Measurements from ENCODE around the gene SMYD3.

SMYD3 gene

DNA sequence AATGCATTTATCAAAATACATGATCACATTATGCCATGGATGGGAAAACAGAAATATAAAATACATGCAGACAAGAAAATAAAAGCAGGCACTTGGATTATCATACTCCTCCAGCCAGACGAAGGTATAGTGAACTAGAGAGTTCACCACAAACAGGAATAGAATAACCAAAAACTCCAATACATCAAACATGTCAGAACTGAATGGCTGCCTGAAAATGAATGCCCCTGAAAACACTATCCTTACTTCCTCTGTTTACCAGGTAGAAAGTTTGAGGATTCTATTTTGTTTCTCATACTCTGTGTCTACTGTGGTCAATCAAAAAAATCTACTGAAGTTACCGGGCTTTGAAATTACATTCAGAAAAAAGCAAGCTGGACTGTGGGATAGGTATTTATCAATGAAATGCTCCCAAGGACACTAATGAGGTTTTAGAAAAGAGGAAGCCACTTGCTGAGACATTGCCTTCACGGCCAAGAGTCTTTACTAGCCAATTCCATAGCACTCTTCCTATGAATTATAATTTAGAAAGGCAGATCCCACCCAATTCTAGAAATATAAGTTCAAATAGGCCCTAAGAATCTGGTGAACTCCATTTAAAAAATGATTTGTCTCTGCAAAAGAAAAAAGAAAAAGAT is 197.7 kb downstream of the SMYD3 start:
- in situ Hi-C loops (cut with MboI; ENCODE audit: low sequenced_read_pairs), result no loop called here

DNA sequence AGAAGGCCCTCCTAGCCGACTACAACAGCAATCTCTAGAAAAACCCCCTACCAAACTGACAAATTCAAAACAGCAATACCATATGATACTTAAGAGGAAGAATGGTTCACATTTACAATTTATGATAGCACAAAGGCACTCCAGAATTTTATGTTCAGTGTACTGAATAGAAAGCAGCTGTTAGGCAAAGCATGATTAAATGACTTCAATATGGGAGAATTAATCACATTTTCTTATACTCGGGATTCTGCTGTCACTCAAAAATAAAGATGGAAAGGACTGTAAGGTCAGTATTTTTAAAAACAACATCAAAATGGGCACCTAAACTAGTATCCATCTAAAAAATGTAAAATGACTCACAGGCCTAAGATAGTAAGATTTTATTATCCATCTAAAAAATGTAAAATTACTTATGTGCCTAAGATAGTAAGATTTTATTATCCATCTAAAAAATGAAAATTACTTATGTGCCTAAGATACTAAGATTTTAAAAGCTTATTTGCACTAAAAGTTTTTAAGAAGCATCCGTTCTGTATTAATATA is 198.5 kb downstream of the SMYD3 start:
- in situ Hi-C loops (cut with MboI; ENCODE audit: low sequenced_read_pairs), result no loop called here

DNA sequence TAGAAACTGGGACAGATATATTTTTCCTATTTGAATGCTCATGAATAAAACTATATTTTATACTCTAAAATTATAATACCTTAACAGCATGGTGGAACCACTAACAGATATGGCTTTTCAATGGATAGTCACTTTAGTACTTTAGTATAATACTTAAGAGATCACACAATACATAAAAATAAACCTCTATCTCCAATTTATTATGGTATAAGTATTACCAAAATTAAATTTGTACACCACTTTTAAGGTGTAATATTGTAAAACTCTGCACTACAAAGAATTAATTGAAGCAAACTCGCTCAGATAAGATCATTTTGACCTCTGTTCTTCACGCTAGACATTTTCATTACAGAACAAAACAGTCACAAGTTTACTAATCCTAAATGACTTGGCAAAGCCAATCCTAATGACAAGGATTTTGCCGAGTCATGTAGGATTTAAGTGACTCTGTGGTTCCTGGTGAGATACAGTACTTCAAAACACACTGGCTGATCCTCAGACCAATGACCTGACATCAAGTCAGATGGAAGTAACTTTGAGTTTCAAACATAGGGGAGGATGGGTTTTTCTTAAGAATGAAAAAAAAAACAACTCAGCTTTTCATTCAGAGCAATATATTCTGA is 200.6 kb downstream of the SMYD3 start:
- in situ Hi-C loops (cut with MboI; ENCODE audit: low sequenced_read_pairs), result no loop called here

DNA sequence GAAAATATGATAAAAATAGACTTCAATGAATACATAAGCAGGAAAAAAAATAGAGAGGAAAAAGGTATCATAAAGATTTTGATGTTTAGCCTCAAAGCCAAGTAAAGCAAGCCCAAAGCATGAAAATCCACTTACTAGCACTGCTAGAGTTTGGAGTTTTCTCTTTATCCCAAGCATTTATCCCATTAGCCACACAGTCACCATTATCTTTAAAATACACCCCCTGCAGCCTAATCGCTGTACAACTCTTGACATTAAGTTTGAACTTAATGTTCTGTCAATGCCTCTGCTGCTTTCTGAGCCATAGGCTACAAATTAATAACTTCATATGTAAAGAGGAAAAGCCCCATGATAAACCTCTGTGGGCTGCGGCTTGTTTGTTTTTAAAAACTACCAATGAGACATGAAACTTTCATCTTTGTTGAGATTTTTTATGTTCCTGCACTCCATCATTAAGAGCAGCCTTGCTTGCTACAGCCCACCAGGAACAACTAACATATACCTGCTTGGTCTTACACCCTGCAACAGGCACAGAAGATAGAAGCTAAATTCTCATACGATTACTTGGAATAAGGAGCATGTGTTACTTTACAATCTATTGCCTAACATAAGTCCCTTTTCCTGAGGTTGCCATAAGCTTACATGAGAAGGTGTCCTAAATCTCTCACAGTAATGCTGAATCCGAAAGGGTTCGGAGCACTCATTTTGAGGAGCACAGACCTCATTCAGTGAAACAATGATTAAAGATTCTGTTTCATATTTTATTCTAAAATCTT is 202.4 kb downstream of the SMYD3 start:
- in situ Hi-C loops (cut with MboI; ENCODE audit: low sequenced_read_pairs), result no loop called here

DNA sequence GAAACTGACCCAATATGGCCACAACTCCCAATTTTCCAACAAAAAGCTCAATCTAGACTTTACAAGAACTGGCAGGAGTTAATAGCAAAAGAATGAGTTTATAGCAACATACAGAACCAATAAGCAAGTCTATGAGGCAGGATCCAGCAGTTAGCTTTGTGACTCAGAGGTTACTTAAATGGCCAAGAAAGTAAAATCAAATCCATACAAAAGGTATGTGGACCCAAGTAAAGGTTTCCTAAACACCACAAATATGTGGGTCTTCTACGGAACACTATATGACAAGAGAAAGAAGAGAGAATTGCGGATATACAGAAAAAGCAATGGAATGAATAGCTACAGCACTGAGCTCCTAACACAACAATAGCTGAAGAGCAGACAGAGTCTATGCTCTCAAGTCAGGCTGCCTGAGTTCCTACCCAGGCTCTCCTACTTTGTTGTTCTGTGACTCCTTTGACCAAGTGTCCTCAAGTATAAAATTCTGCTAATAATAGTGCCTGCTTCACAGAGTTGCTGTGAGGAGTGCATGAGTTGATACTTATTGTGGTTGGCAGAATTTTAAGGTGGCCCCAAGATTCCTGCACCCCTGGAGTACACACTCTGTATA is 204.3 kb downstream of the SMYD3 start:
- in situ Hi-C loops (cut with MboI; ENCODE audit: low sequenced_read_pairs), result no loop called here

DNA sequence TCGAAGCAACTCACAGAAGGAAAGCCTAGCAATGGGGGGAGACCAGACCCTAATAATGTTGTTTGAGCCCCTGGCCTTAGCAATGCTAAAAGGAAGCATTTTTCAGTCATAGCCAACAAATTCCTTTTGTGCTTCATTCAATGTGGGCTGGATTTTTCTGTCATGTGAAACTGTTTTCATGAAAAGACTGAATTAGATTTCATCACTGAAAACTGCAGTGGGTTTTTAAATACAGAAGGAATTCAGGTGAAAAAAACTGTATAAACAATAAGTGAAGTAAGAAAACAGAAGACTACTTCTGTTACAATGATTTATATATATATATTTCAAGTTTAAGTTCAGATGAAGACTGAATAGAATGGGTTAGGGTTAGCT is 204.8 kb downstream of the SMYD3 start:
- in situ Hi-C loops (cut with MboI; ENCODE audit: low sequenced_read_pairs), result no loop called here

DNA sequence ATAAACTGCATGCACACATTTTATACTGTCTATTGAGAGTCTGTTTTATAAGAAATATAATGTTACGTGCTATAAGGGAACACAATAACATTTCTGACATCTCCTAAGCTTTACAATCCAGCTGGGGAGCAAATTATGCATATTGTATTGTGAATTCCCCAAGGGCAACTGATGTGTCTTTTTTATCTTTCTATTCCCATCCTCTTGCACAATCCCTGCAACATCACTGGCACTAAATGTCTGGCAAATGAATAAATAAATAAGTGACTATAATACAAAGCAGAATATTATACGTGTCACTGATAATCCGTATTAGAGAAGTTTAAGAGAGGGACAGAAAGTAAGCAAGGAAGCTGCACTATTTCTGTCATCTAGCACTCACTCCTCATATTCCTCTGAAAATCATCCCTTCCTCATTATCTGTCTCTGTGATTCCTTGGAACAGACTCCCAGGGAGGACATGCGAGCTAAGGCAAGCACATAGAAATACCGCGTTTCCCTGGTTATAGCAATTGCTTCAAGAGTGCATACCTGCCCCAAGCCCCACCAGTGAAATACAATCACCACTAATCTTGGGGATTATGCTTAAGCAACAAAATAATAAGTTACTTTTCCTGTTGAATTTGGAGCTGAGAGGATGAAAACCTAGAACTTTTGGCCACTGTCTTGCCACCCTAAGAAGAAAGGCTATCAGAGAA is 205.4 kb downstream of the SMYD3 start:
- in situ Hi-C loops (cut with MboI; ENCODE audit: low sequenced_read_pairs), result no loop called here

DNA sequence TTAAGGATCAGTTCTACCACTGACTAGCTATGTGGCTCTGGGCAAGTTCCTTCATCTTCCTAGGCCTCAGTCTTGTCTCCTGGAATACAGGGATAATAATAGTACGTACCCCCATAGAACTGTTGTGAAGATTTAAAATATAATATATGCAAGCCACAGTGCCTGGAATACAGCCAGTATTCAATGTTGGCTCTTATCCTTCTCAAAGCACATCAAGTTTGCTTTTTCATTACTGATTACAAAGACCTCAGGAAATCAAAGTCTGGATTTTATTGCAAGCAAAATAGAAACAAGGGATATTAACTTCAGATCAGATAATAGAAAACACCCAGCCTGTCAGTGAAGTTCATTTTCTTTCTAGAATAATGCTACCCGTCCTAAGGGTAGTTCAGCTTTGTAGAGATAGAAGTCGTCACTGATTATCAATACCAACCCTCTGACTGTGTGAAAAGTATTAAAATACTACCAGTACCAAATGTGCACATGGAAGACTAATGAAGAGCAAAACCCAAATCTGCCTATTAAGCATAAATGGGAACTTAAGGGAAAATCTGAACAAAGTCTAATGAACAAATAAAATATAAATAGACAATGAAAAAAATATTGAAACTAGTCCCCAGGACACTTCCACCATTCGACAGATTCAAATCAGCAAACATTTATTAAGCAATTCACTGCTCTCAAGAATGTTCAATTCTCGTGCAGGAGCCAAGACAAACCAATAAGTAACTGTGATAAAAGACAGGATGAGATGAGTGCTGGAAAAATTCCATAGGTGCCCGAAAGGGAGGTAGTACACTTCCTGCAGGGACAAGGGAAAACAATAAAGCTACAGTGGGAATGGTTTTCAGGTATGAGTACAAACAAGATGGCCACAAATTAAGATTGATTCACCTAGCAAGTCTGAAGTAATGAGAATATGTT is 206.2 kb downstream of the SMYD3 start:
- in situ Hi-C loops (cut with MboI; ENCODE audit: low sequenced_read_pairs), result no loop called here

DNA sequence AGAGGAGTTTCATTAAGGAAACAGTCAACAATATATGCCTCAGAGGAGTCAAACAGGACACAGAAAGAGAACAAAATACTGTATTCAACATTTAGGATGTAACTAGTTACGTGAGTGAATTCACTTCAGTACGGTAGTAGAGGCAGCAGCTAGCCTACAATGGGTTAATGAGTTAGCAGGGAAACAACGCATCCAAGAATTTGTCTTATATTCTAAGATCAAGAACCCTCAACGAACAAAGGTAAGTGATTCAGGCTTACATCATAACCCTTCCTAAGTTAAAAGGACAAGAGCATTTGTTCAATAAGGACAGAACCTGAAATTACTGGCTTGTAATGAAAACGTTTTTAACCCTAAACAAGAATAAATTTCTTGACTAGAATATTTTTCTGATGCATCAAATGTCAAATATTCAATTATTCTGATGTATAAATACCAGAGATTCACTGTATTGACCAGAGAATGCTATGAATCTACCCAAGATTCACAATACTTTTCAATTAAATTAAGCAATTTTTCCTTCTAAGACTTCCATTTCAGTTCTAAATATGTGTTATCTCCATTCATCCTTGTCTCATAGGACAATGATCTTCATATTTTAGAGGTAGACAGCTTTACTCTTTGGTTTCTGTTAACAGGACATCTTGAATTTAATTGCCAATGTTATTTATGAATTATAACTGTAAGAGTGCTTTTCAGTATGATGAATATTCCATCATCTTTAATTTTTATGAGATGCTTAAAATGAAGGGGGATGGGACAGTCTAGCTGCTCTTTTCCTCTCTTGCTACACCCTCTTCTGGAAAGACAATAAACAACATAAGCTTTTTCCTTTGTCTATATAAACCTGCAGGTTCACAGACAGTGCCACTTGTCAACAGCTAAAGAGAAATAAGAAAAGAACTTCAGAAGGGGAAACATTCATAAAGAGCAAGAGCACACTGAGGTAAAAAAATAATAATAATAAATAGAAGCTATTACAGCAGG is 209.5 kb downstream of the SMYD3 start:
- in situ Hi-C loops (cut with MboI; ENCODE audit: low sequenced_read_pairs), result no loop called here

DNA sequence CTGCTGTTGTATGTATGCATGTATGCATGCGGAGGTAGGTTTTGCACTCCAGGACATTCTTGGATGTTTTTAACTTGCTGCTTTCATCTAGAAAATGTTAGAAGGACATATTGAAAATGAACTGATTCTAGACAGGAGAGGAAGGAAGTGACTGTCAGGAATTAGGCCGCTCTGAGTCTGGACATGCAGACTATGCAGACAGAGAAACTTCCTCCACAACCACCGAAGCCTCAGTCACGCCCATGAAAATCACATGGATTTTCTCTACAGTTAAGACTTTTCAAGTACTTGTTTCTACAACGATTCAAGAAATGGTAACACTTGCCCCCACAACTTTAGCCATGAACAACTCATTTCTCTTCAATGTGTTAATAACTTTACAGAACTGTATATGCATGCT is 211.1 kb downstream of the SMYD3 start:
- in situ Hi-C loops (cut with MboI; ENCODE audit: low sequenced_read_pairs), result no loop called here

DNA sequence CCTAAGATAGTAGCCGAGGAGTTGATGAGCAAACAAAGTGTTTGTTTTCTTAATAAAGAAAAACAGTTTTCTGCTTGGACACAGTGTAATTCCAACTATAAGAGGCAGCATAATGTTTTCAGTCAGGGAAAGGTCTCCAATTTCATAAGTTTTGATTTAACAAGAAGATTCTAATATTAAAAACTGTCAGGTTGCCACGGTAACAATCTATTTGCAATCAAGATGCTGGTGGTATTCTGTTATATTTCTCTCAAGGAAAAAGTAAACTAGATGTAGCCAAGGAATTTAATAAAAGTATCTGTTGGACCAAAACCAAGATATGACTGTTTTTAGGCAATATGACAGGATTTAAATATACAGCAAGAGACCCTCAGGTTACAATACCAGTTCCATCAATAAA is 211.7 kb downstream of the SMYD3 start:
- in situ Hi-C loops (cut with MboI; ENCODE audit: low sequenced_read_pairs), result no loop called here

DNA sequence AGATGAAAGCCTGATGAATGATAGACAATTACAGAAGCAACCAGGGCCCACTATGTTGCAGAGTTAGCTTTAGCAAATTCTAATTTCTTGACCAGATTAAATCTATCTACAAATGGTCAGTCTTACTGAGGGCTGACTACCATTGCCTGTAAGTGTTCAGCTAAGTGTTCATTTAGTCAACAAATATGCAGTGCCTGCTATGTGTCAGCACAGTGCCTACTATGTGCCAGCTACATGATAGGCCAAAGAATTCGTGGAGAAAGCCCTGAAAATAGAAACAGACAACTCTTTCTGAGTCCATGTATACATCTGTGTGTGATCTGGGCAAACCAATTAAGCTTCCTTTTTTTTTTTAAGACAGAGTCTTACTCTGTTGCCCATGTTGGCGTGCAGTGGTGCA is 212.8 kb downstream of the SMYD3 start:
- in situ Hi-C loops (cut with MboI; ENCODE audit: low sequenced_read_pairs), result no loop called here

DNA sequence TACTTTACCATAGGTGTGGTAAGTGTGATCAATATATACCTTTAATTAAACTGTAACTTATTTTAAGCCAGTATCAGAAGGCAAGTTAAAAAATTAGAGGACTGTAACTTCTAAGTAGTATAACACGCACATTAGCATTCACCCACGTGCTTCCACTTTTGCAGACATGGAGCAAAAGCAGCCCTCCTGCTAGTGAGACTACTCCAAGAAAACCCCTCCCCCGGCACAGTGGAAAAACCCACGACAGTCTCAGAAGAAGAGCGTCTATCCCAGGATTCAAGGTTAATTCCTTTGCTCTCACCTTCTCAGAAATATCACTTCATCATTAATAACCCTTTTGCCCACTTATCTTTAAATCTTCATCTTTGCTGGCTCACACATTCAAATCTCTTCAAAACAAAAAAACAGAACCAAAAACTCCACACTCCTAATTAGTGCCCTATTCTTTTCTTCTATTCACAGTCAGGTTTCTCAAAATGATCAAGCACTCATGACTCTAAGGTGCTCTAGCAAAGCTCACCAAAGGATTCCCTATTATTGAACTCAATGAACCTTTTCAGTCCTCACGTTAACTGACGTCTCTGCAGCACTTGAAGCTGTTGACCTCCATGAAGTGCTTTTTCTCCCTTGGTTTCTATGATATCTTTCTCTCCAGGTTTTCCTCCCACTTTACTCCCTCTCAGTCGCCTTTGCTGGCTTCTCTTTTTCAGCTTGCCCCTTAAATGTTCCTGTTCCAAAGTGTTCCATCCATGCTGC is 213.5 kb downstream of the SMYD3 start:
- in situ Hi-C loops (cut with MboI; ENCODE audit: low sequenced_read_pairs), result no loop called here

DNA sequence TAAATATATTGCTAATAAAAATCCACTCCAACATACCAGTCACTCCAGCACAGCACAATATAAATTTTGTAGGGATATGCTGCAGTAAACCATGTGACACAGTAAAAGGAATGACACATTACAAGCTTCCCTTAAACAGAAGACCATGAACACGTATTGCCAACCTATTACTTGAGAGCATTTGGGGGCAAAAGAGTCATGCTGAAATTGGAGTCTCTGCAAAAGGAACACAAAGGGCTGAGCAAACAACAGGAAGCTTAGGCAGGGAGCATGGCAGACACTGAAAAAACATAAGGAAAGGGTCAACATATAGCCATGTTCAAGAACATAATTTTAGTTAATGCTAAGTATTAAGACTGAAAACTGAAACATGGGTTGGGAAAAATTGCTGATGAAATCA is 214.5 kb downstream of the SMYD3 start:
- in situ Hi-C loops (cut with MboI; ENCODE audit: low sequenced_read_pairs), result no loop called here

DNA sequence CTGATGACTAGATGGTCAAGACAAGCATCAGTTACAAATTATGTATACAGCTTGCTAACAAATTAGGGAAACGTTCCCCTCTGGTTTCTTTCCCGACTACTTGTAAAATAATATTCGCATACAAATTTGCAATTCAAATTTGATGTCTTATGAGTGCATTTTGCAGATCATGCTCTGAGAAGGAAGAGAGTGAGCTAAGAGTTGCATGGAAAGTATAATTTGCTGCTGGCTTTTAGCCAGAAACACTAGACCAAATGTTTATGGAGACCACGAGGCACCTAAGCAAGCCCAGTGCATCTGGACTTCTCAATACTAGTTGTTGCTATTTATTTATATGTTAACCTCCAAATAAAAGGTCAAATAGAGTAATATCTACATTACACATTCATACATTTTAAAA is 216.0 kb downstream of the SMYD3 start:
- in situ Hi-C loops (cut with MboI; ENCODE audit: low sequenced_read_pairs), result no loop called here

DNA sequence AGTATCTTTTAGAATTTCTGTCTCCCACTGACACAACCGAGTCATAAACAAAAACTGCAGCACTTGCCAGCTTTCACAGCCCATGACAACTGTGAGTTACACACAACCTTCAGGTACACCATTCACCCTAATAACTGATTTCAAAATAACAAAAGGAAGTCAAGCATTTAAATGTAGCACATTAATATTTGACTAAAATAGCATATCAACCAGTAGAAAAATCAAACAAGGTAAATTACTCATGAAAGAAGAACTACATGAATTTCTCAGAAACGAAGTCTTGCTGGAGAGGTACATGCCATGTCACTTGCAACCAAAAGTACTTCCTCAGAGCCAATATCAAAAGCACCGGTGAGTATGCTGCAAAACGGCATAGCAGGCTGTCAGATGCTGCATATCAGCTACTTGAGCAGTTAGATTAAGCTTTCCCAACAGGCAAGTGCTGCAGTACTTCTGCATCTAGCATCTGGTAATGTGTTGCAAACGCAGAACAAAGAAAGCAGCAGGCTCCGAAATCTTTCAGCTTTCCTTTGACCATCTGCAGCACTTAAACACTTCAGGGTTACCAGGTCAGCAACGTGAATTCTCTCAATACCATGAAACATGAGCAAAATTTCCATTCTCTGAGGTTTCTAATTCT is 223.2 kb downstream of the SMYD3 start:
- in situ Hi-C loops (cut with MboI; ENCODE audit: low sequenced_read_pairs), result no loop called here

DNA sequence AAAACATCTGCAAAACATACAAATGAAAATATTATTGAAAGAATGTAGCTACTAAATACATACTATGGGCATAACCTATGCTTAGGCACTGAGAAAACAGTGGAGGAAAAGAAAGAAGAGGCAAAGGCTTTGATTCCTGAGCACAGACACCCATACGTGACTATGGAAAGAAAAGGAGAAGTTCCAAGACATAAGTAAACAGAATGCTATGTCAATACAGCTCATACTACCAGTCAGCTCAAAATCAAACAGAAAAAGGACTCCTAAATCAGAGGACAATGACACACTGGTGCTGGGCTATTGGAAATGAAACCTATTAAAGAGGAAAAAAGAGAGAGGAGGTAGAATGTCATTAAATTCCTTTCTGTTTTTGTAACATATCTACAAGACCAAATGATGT is 225.4 kb downstream of the SMYD3 start:
- in situ Hi-C loops (cut with MboI; ENCODE audit: low sequenced_read_pairs), result no loop called here

DNA sequence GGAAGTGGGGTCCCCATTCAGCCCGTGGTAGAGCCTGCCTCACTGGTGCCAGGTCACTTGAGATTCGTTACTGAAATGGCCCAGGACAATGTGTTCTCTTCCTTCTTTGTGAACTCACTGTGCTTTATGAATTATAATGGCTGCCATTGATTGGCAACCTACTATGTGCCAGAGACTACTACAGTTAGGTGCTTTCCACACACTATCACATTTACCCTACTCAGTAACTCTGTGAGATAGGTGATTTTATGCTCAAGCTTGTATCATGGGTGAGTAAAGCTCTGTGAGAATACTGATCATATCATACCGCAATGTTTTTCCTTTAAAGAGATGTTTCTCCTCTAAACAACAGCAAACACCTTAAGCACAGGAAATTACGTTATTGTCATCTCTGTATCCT is 225.9 kb downstream of the SMYD3 start:
- in situ Hi-C loops (cut with MboI; ENCODE audit: low sequenced_read_pairs), result no loop called here

Measured in hTERT RPE-1 (cell line).